Stimulated activated CD8-positive, alpha-beta memory T cell treated with anti-CD3 and anti-CD28 coated beads, Interleukin-4, amount 100 ng/mL, for 24 hours (primary cell): ENCODE results near the gene CCDC15.
"Not testable (repeated sequence)": the region's sequence is repeated elsewhere in the genome, so short reads cannot be mapped to it uniquely, and the experiment has no call there.

Experiments used
- DNase-seq: peaks from one replicate; pipeline ENCODE4 v3.0.0-alpha.2; 2020; ENCODE audit warnings: low read depth

The CCDC15 gene

DNA sequence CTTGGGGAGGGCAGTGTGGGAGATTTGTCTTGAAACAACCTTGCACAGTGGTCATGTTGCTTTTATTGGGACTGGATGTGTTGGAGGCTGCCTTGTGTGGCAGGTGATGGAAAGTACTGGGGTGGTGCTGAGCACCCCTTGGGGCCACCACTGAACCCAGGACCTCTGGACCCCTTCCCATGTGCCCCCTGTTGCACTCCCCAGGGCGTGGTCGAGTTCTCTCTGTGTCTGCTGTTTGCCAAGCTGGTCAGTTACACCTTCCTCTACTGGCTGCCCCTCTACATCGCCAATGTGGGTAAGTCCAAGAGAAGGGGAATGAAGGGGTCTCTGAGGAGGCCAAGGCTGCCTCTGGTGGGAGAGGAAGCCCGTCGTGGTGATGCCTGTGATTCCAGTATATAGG lies 128.0 kb downstream of the CCDC15 start:
- DNase-seq = no peak

DNA sequence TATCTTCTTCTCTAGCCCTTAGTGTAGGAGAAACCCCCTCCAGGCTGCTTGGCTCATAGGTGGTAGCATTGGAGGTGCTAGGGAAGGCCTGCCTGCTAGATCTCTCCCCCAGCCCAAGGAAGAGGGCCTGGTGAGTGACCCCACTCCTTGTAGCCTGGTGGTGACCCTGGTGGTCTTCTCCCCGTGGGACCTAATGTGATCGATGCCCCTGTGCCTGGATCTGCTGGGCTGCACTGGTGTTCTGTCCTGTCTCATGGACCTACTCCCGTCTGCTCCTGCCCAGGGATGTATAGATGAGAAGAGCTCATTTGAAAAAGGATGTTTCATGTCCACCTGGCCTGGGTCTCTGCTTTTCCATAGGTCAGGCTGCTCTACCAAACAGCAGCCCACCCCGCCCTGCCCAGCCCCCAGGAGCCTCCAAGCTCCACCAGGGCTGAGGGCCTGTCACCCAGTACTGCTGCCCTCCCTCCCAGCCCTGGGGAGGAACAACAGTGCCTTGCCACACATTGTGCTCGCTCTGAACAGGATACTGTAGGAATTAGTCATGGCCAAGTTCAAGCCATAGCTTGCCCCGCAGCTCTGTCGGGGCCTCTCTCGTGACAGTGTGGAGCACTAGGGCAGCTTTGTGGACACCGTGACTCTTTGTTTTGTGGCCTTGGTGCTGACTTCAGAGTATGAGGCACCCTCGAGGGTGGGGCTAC lies 128.8 kb downstream of the CCDC15 start:
- no peak for DNase-seq

DNA sequence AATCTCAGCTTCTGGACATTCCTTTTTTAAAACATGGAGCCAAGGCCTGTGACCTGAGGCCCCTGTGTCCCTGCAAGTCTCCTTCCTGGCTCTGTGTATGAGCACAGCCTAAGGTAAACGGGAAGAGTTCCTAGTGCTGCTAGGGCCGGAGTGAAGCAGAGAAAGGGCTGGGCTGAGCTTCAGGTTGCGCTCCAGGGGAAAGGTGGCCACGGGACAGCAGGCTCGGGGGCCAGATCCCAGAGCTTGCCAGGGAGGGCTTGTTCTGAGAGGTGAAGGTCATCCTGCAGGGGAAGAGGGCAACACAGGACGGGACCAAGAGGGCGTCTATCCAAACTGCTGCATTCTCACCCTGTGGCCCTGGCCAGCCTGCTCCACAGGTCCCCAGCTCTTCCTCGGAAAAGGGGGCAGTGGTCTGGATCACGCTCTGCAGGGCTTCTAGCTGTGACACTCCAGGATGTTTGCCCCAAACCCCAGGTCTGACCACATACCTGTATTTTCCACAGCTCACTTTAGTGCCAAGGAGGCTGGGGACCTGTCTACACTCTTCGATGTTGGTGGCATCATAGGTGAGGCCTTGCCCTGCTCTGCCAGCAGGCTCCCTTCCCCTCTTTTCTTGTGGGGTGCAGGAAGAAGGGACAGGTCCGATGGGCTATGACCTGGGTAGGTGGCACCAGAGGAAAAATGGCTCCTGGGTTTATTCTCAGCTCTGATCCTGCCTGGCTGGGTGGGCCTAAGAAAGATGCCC lies 129.5 kb downstream of the CCDC15 start:
- no peak for DNase-seq

DNA sequence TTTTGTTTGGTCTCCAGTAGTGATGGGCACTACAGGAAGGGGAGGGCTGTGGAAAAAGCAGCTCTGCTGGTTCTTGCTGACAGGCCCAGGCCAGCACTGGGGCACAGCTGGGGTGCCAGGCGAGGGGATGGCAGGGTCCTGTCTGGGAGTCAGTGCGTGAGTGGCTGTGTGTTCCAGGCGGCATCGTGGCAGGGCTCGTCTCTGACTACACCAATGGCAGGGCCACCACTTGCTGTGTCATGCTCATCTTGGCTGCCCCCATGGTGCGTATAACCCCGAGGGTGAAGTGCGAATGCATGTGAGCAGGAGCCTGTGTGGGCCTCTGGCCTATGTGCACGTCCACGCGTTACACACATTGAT lies 130.0 kb downstream of the CCDC15 start:
- DNase-seq = no peak

DNA sequence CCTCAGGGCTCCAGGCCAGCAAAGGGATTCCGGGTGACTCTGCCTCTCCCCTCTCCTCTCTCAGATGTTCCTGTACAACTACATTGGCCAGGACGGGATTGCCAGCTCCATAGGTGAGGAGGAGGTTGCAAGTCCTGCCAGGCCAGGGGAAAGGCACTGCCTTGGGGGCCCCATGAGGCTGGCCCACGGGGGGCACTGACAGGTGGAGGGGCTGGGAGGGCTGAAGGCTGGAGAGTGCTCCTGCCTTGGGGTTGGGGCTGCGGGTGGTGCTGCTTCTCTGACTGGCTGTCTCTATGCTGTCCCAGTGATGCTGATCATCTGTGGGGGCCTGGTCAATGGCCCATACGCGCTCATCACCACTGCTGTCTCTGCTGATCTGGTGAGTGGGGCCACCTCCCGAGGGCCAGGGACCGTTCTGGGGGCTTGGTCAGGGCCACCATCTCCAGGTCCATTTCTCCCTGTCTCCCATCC lies 130.8 kb downstream of the CCDC15 start:
- no peak for DNase-seq

DNA sequence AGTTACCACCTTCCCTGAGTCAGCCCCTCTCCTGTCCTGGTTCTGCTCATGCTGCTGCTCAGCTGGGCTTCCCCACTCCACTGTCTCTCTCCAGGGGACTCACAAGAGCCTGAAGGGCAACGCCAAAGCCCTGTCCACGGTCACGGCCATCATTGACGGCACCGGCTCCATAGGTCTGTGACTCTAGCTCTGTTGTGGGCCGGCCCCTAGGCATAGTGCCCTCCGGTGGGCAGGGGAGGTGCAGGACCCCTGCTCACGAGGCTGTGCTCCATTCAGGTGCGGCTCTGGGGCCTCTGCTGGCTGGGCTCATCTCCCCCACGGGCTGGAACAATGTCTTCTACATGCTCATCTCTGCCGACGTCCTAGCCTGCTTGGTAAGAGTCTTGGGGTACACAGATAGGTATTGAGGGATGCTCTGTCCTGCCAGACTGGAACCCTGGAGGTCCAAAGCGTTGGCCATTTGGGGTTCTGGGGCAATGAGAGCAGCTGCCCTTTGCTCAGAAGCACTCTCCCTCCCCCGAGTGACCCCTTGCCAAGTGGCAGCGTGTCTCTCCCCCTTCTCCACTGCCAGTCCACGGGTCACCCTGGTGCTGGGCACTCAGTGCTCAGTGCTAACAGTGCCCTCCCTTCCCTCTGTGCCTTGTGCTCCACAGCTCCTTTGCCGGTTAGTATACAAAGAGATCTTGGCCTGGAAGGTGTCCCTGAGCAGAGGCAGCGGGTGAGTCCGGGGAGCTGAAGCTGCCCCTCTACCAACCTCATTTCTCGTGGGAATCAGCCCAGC lies 131.5 kb downstream of the CCDC15 start:
- no peak for DNase-seq

DNA sequence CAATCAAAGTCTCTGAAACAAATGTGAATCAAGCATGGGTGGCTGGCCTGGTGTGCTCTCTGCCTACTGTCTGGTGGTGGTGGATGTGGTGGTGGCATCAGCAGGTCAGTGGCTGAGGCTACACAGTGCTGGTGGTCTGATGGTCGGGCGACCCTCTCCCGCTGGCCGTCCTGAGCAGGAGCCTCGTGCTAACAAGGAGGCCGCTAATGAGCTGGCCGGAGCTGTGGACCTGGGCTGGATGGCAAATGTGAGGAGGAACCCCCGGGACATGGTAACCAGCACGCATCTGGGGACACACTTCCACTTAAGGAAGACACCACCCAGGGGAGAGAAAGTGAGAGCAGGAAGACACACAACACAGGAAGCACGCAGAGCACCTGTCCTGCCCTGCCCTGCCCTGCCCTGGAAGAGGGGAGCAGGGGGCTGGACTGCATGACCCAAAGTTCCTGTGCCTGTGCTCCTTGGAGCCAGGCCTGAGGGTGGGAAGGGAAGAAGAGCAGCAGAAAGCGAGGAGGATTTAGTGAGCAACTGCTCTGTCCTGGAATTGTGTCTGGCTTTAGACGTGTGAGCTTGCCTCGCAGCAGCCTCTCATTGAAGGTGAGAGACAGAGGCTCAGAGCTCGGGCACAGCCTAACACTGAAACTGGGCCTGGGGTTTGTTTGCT lies 132.8 kb downstream of the CCDC15 start:
- DNase-seq = no peak

DNA sequence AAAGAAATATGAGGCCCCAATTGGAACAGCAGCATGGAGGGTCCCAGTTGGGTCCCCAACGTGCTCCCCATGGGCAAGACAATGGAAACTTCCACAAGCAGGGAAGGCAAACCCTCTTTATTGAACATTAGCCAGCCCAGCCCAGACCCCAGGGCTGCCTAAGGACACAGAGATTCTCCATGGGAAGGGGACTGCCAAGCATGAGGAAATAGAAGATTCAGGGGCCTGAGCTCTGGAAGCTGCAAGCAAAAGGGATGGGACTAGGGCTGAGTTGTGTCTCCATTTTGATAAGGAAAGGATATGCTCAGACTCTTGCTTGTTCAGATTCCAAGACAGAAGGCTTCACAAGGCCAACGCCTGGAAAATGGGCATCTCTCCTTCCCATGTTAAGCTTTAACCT lies 134.1 kb downstream of the CCDC15 start:
- DNase-seq = no peak

DNA sequence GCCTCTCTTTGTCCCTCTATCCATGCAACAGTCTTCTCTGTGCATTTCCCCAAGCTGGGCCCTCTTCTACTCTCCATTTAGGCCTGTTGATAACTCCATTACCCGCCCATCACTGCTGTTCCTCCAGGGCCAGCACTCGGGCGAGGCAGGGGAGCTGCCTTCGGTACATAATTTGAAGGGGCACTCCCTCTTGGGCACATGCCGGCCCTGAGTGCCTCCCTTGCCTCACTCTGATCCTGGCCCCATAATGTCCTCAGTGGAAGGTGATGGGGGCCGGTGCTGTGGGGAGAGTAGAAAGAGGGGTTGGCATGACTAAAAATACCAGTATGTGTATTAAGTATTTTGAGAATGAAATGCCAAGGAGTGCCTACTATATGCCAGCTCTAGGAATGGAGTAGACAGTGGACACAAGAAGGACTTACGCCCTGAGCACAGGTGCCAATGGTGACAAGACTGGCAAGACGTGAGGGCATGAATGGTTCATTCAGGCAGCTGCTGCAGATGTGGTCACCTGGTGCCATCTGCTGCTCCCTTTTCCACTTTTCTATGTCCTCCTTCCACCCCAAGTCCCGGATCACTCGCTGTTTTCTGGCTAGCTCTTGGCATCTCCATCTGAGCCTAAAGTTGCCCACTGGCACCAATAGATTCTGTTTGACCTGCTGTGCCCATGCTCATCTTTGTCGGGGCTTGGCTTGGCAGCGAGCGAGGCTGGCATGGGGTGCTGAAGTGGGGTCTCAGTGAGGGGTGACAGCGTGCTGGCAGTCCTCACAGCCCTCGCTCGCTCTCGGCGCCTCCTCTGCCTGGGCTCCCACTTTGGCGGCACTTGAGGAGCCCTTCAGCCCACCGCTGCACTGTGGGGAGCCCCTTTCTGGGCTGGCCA lies 134.8 kb downstream of the CCDC15 start:
- DNase-seq = no peak

DNA sequence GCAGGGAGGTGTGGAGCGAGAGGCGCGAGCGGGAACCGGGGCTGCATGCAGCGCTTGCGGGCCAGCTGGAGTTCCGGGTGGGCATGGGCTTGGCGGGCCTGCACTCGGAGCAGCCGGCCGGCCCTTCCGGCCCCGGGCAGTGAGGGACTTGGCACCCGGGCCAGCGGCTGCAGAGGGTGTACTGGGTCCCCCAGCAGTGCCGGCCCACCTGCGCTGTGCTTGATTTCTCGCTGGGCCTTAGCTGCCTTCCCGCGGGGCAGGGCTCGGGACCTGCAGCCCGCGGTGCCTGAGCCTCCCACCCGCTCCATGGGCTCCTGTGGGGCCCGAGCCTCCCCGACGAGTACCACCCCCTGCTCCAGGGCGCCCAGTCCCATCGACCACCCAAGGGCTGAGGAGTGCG lies 135.5 kb downstream of the CCDC15 start:
- not testable (repeated sequence) for DNase-seq

DNA sequence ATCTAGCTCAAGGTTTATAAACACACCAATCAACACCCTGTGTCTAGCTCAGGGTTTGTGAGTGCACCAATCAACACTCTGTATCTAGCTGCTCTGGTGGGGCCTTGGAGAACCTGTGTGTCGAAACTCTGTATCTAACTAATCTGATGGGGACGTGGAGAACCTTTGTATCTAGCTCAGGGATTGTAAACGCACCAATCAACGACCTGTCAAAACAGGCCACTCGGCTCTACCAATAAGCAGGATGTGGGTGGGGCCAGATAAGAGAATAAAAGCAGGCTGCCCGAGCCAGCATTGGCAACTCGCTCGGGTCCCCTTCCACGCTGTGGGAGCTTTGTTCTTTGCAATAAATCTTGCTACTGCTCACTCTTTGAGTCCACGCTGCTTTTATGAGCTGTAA lies 136.1 kb downstream of the CCDC15 start:
- not testable (repeated sequence) for DNase-seq

DNA sequence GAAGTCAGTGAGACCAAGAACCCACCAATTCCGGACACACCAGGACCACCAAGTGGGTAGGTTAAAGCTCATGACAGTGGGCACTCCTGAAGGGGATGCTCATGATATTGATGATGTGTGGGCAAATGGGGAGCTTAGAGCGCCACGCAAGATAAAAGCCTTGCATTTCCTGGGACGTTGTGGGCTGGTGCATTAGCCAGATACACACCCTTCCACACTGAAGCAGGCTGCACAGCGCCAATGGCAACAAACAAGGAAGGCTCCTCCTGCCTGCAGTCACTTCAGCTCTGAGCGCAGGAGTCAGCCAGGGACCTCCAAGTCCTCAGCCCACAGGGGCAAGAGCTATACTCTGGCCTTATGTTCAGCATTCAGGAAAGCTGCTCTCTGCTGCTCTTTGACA lies 136.8 kb downstream of the CCDC15 start:
- no peak for DNase-seq
